NCI-H2107 treated with DMSO at 0.1 percent for 48 hours (cell line): Measurements from ENCODE around the gene COMTD1.
"Not testable (repeated sequence)": the region's sequence is repeated elsewhere in the genome, so short reads cannot be mapped to it uniquely, and the experiment has no call there.

ENCODE experiments used
- DNase-seq: peaks from one replicate; lab custom pipeline; 2025; ENCODE audit not compliant: unreplicated experiment; lab: John Stamatoyannopoulos, UW

Gene COMTD1

GRCh38 chr10:75226095-75226494 is 9.7 kb downstream of the COMTD1 start:
- DNase-seq: no peak

DNA sequence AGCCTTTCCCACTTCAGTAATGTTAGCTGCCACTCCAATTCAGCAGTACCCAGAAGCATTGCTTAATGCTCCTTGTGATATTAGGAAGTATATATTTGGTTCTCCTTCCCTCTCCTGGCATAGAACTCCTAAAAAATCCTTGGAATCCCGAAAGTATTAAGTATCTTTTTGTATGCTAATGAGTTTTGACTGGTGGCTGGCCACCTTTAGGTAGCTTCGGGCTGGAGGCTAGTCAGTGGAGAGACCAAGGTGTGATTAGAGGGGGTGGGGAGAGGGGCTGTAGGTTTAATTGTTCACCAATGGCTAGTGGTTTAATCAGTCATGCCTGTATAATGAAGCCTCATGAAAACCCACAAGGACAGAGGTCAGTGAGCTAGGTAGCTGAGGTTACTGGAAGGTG is 12.2 kb downstream of the COMTD1 start:
- DNase-seq: no peak

DNA sequence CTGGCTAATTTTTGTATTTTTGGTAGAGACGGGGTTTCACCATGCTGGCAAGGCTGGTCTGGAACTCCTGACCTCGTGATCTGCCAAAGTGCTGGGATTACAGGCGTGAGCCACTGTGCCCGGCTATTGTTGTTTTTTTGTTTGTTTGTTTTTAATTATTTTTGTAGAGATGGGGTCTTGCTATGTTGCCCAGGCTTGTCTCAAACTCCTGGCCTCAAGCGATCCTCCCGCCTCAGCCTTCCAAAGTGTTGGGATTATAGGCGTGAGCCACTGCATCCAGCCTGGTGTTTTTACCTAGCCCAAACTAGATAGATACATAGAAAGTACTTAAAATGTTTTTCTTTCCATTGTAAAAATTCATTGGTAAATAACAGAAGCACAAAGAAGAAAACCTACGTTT is 14.3 kb downstream of the COMTD1 start:
- DNase-seq: not testable (repeated sequence)

DNA sequence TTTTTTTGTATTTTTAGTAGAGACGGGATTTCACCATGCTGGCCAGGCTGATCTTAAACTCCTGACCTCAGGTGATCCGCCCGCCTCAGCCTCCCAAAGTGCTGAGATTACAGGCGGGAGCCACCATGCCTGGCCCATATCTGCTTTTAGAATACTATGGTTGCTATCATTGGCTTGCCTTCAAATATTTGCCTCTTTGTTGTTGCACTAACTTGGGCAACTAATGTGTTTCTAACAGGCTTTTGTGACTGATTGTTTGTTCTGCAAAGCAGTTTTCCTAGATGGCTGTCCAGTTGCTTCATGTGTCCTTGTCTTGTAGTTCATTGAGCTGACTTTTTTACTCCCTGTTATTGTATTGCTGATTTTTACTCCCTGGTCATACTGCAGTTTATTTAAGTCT is 15.5 kb downstream of the COMTD1 start:
- DNase-seq: no peak

- DNase-seq: no peak
Observed at GRCh38 chr10:75212343-75212742, 23.4 kb downstream of the COMTD1 start.

DNA sequence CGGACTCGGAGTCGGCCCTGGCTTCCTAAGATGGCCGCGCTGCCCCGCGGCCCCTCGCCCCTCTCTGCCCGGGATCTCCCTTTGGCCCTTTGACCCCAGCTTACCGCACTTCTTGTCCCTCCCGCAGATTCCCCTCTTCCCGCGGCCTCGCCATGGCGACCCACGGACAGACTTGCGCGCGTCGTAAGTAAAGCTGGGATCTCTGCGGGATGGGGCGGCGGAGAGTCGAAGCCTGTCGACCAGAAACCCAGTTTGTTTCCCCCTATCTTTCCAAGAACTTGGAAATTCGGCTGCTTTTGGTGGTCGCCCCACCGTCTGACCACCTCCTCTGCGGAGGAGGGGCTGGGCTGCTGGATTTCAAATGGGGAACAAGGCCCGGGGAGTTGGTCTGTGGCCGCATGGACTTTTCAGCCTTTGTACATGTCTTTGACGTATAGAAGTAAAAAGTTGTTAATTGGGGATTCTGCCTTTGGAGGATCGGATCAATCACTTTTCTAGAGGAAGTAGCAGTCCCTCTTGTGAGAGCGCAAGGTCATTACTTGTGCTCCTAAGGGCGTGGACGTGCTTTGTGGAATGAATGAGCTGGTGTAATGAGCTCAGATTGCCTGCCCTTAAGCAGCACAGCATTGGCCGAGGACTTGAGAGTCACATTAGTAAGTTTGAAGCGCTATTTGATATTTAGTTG is 24.6 kb downstream of the COMTD1 start:
- no peak for DNase-seq

DNA sequence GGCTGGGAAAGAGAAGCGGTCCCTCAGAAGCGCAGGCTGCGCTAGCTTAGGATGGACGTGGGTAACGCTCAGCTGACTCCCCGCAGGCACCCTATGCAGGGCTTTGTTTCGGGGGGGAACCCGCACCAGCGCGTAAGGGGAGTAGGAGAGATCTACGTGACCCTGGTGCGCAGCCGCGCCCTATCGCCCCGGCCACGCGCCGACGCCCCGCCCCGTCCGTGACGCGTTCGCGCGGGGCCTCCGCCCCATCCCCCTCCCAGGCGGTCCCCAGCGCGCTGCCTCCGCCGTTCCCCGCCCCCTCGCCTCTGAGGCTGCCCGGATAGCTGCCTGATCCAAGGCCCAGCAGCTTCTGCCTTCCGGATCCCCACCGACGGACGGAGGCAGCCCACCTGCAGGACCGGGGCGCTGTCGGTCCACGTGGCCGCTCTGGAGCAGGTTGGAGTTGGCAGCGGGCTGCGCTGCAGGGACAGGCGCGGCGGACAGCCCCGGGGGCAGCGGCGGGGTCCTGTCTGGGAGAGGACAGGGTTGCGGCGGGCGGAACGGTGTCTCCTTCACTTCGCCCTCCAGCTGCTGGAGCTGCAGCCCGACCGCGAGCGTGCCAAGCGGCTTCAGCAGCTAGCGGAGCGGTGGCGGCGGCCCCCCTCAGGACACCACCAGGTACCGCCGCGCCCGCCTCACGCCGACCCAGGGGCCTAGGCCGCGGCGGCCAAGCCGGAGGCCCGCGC is 25.3 kb downstream of the COMTD1 start, which contains the start of gene VDAC2:
VDAC2 (plus strand) TSS at position 515 of the 725 bp plus-strand sequence. CDS start 363 bp downstream, outside the sequence.
- DNase-seq: peak; percentile 43

DNA sequence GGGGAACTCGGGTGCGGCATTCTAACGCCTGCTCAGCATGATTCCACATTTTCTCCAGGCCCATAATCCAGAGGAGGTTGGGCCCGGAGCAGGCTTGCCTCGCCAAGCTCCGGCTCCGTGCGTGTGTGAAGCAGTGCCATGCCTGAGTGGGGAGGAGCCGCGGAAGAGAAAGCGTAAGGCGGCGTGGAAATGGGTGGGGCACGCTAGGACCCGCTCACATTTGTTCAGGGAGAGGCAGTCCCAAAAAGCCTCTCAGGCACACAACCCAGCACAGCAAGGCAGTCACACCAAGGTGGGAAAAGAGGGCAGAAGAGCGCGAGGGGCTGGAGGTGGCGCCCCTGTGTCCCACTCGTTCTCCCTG is 25.9 kb downstream of the COMTD1 start:
- no peak for DNase-seq

DNA sequence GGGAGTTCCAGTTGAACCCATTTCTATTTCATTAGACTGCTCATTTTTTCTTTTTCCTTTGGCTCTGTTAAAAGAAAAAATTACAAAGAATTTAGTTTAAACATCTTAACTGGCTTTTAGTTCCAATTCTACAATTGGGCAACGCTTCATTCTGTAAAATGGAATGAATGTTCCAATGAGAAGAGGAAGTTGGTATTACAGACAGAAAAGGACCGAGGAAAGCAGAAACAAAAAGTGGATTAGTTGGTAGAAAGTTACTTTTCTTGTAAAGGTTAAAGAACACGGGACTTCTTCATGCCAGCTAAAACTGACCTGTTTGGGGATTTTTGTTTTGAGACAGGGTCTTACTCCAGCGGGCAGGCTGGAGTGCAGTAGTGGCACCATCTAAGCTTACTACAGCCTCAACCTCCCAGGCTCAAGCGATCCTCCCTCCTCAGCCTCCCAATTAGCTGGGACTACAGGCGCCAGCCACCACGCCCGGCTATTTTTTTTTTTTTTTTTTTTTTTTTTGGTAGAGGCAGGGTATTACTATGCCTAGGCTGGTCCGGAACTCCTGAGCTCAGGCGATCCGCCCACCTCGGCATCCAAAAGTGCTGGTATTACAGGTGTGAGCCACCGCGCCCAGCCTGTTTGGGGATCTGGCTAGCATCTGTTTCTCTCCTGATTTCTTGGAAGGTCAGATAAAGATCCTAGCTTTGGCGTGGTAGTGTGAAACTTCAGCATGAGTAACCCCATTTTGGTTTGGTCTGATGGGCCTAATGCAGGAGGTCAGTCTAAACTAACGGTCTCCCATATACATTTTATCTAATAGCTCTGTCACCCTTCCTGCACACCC is 26.5 kb downstream of the COMTD1 start:
- DNase-seq: no peak

DNA sequence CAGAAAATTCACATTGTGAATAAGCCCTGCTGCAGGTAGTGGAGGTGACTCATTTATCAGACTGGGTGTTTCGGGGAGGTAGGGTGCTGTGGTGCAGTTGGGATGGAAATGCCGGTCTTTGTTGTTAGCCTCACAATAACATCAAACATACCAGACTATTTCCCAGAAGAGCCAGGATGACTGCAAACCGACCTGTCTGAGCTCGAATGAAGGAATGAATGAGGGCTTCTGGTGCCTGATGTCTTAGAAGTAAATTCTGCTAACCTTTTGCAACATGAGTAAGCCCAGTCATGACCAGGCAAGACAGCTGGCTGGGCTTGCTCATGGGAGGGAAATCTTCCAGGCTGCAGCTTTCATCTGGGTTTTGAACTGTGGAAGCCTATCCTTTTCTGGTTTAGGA is 27.6 kb downstream of the COMTD1 start:
- DNase-seq: no peak

DNA sequence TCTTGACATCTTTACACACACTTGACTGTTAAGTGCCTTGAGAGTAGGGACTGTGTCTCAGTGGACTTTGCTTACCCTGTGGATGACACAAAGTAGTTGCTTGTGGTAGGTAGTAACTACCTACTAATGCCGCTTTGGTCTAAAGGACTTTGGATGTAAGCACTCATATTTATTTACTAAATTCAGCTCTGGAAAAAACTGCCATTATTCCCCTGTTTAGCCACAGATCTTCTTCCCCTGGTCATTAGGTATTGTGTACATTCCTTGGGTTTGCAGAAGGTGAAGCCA is 28.0 kb downstream of the COMTD1 start:
- DNase-seq: no peak

DNA sequence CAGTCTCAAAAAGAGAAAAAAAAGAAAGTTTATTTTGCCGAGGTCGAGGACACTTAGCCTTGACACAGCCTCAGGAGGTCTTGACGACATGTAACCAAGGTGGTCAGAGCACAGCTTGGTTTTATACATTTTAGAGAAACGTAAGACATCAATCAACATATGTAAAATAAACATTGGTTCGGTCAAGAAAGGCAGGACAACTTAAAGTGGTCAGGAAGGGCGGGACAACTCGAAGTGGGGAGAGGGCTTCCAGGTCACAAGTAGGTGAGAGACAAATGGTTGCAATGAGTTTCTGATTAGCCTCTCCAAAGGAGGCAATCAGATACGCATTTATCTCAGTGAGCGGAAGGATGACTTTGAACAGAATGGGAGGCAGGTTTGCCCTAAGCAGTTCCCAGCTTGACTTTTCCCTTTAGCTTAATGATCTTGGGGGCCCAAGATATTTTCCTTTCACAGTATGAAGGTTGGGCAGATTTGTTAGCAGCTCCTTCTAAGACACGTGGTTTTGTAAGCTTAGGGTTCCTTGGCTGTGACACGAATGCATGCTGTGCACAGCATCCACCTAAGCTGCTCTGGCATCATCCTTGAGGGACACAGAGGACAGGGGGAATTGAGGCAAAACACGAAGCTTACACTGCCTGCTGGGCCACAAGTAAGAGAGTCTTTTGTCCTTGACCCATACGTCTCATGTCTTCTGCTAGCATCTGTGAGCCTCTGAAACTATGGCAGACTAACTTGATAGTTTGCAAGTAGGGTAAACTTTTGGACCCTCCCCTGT is 28.5 kb downstream of the COMTD1 start:
- no peak for DNase-seq

DNA sequence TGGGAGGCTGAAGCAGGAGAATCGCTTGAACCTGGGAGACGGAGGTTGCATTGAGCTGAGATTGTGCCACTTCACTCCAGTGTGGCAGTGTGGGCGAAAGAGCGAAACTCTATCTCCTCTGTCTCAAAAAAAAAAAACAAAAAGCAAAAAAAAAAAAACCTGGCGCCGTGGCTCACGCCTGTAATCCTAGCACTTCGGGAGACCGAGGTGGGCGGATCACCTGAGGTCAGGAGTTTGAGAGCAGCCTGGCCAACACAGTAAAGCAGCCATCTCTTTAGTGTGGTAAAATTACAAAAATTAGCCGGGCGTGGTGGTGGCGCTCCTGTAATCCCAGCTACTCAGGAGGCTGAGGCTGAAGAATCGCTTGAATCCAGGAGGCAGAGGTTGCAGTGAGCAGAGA is 29.1 kb downstream of the COMTD1 start:
- not testable (repeated sequence) for DNase-seq

- no peak for DNase-seq
Observed at GRCh38 chr10:75205908-75206307, 29.8 kb downstream of the COMTD1 start.

DNA sequence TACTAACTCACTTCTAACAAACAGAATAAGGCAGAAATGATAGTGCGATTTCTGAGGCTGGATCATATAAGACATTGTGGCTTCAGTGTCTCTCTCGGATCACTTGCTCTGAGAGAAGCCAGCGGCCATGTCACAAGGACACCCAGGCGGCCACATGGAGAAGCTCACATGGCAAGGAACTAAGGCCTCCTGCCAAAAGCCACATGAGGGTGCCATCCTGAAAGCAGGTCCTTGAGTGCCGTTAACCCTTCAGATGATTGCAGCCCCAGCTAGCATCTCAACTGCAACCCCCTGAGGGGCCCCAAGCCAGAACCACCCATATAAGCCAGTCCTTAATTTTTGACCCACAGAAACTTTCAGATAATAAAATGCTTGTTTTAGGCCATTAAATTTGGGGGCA is 32.0 kb downstream of the COMTD1 start:
- DNase-seq: no peak

DNA sequence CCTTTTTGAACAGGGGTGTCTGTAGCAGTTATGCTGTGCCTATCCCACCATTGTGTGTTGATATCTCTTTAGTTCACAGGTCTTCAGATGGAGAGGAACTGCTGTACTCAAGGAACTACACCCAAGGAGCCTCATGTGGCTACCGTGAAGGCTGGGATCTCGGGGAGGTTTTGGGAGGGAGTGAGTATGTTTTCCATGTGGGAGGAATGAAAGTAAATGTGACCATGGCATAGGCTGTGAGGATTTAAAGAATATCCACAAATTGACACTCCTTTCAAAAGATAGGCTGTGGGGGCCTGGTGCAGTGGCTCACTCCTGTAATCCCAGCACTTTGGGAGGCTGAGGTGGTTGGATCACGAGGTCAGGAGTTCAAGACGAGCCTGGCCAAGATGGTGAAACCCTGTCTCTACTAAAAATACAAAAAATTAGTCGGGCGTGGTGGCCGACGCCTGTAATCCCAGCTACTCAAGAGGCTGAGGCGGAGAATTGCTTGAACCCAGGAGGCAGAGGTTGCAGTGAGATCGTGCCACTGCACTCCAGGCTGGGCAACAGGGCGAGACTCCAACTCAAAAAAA is 32.6 kb downstream of the COMTD1 start:
- not testable (repeated sequence) for DNase-seq

DNA sequence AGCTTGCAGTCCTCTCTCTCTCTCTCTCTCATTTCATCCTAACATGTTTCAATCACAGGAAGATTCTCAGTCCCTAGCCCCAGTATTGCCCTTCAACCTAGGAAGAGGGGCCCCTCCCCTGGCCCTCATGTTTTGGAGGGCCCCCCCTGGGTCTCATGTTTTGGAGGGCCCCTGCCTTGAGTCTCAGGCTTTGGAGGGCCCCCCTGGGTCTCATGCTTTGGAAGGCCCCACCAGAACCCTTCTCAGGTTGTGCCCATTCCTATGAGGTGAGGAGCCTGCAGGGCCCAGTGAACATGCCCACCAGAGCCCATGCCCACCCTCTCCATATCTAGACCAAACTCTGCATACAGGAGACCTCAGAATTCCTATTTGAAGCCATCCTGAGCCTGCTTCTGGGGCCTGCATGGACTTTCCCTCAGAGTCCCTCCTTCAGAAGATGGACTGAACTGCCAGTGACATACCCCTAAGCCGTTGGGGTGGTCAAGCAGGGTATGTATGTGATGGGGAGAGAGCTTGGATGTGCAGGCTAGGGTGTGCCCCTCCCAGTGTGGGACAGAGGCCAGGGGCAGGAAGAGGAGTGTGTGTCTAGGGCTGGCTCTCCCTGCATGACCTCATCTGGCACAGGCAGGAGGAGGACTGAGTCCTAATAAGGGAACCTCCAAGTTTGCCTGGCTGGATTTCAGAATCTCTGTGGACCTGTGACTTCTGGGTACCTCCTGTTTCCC is 33.3 kb downstream of the COMTD1 start:
- no peak for DNase-seq

GRCh38 chr10:75201793-75202307 is 33.9 kb downstream of the COMTD1 start:
- no peak for DNase-seq

DNA sequence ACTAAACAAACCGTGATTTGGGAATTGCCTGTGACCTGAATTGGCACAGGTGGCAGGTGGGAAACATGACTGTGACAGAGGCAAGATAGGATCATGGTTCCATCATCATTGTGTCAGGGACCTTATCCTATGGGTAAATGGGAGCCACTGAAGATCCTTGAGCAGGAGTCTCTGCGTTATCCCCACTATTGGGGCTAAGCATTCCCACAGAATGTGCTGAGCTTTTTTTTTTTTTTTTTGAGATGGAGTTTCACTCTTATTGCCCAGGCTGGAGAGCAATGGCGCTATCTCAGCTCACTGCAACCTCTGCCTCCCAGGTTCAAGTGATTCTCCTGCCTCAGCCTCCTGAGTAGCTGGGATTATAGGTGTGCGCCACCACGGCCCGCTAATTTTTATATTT is 35.8 kb downstream of the COMTD1 start:
- not testable (repeated sequence) for DNase-seq

DNA sequence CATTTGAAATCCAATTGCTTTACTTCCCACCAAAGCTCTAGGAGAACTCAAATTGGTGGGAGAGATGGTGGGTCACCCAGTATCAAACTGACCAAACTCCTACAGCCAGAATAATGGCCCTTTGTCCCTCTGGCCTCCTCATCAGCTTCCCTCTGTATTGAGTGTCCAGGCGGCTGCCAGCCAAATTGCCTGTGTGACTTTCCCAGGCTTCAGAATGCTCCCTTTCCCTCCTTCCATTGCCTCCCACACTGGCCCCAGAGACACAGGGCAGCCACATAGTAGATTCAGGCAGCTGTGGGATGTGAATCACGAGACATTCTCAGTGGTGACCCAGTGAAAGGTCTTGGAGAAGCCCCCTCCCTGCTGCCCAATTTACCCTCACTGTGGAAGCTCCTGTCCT is 37.9 kb downstream of the COMTD1 start:
- DNase-seq: no peak
